Measurements from ENCODE around the gene ARIH2.

Gene ARIH2

GRCh38 chr3:48926425-48927392, 8.1 kb downstream of the ARIH2 start:
- no peak for TF ChIP-seq POLR2AphosphoS5 (IDR thresholded peaks at IDR 0.05; ENCODE audit: low read depth, low read length)
- TF ChIP-seq SIN3A (IDR thresholded peaks at IDR 0.05; ENCODE audit: borderline replicate concordance, insufficient read depth, low read length), result no peak
- no peak for TF ChIP-seq FOXP2 (optimal IDR thresholded peaks at IDR 0.05; ENCODE audit: borderline replicate concordance, extremely low read depth, extremely low read length, insufficient read depth)
- no peak for TF ChIP-seq TAF1 (IDR thresholded peaks at IDR 0.05; ENCODE audit: borderline replicate concordance, insufficient read depth, low read length)
- no peak for TF ChIP-seq REST (IDR thresholded peaks at IDR 0.05; ENCODE audit: insufficient read depth in 1 of 2, low read depth in 2 of 2, low read length in 2 of 2)

- TF ChIP-seq POLR2AphosphoS5 (IDR thresholded peaks at IDR 0.05; ENCODE audit: low read depth, low read length), result no peak
- no peak for TF ChIP-seq SIN3A (IDR thresholded peaks at IDR 0.05; ENCODE audit: borderline replicate concordance, insufficient read depth, low read length)
- no peak for TF ChIP-seq REST (IDR thresholded peaks at IDR 0.05; ENCODE audit: insufficient read depth in 1 of 2, low read depth in 2 of 2, low read length in 2 of 2)
- TF ChIP-seq FOXP2 (optimal IDR thresholded peaks at IDR 0.05; ENCODE audit: borderline replicate concordance, extremely low read depth, extremely low read length, insufficient read depth), result no peak
- no peak for TF ChIP-seq TAF1 (IDR thresholded peaks at IDR 0.05; ENCODE audit: borderline replicate concordance, insufficient read depth, low read length)
These were observed 9.3 kb downstream of the ARIH2 start for GRCh38 chr3:48927928-48928327.

- TF ChIP-seq TAF1 (IDR thresholded peaks at IDR 0.05; ENCODE audit: borderline replicate concordance, insufficient read depth, low read length), result no peak
- TF ChIP-seq POLR2AphosphoS5 (IDR thresholded peaks at IDR 0.05; ENCODE audit: low read depth, low read length), result no peak
- TF ChIP-seq FOXP2 (optimal IDR thresholded peaks at IDR 0.05; ENCODE audit: borderline replicate concordance, extremely low read depth, extremely low read length, insufficient read depth), result no peak
- no peak for TF ChIP-seq SIN3A (IDR thresholded peaks at IDR 0.05; ENCODE audit: borderline replicate concordance, insufficient read depth, low read length)
- no peak for TF ChIP-seq REST (IDR thresholded peaks at IDR 0.05; ENCODE audit: insufficient read depth in 1 of 2, low read depth in 2 of 2, low read length in 2 of 2)
These were observed 10.0 kb downstream of the ARIH2 start for GRCh38 chr3:48928679-48929078.

- no peak for TF ChIP-seq FOXP2 (optimal IDR thresholded peaks at IDR 0.05; ENCODE audit: borderline replicate concordance, extremely low read depth, extremely low read length, insufficient read depth)
- no peak for TF ChIP-seq TAF1 (IDR thresholded peaks at IDR 0.05; ENCODE audit: borderline replicate concordance, insufficient read depth, low read length)
- no peak for TF ChIP-seq POLR2AphosphoS5 (IDR thresholded peaks at IDR 0.05; ENCODE audit: low read depth, low read length)
- TF ChIP-seq SIN3A (IDR thresholded peaks at IDR 0.05; ENCODE audit: borderline replicate concordance, insufficient read depth, low read length), result no peak
- TF ChIP-seq REST (IDR thresholded peaks at IDR 0.05; ENCODE audit: insufficient read depth in 1 of 2, low read depth in 2 of 2, low read length in 2 of 2), result no peak
These were observed 10.9 kb downstream of the ARIH2 start for GRCh38 chr3:48929358-48930035.
